GM21423 (cell line): ENCODE results near the gene EDEM1.
"Not testable (repeated sequence)": the region's sequence is repeated elsewhere in the genome, so short reads cannot be mapped to it uniquely, and the experiment has no call there.

Experiments used
- ATAC-seq: cut with Tn5 transposase; IDR thresholded peaks from one replicate; pipeline ENCODE4 v1.9.1; 2021; ENCODE audit warnings: mild to moderate bottlenecking, moderate library complexity; ENCODE audit not compliant: unreplicated experiment

EDEM1 gene

DNA sequence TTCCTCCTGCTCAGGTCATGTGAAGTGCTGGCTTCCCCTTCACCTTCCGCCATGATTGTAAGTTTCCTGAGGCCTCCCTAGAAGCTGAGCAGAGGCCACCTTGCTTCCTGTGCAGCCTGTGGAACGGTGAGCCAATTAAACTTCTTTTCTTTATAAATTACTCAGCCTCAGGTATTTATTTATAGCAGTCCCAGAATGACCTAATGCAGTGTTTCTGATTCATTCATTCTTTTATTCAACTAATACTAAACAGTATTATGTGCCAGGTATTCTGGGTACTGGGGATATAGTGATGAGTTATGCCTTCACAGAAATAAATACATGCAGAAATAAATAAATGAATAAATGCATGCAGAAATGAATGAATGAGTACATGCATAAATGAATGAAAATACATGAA is 41.9 kb downstream of the EDEM1 start:
- ATAC-seq, result no peak

DNA sequence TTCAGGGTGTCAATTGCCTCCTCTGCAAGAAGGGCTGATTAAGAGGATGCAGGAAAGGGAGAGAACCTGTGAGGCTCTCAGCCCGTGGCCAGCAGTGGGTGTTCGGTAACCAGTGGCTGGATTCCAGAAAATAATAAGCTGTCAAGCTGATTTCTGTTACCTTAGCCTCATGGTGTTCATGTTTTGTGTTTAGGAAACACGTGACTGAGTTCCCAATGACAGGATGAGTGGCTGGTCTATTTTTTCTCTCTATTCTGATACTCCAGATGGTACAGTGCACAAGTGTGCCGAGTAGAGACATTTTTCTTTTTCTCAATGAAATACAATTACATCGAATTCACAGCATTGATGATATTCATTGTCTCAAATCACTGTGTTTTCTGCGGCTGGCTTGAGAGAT is 43.6 kb downstream of the EDEM1 start:
- no peak for ATAC-seq

DNA sequence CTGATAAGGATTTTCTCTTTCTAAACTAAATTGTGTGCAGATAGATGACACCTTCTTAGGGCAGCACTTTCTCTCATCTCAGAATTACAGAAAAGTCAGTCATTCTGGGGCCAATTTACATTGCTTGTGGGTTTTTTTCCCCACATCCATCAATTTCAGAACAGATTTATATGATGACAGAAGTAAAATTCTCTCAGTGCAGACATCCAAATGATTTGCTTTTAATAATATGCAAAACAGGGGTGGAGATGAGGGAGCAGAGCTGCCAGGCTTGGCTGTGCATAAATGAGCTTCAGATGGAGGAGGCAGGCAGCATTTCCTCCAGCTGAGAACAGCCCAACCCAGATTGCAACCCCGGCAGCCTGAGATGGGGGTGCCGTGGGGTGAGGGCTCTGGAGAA is 44.0 kb downstream of the EDEM1 start:
- no peak for ATAC-seq

DNA sequence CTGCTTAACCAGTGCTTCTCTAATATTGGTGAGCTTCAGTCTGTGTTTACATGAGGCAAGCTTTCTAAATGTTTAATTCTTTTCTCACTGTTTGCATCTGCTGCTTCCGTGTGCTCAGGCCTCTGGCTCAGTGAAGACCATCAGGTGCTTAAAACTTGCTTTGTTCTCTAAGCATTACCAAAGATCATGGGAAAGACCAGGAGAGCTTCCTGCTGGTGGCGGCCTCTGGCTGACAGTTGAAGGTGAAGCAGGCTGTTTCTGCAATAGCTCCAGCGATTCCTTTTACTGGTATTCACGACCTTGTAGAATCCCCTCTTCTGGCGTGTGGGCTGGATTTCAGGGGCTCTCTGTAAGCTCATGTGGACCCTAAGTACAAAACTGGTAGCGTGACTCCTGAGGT is 45.1 kb downstream of the EDEM1 start:
- ATAC-seq, result no peak

- no peak for ATAC-seq
These were observed 45.5 kb downstream of the EDEM1 start for GRCh38 chr3:5233026-5233425.

DNA sequence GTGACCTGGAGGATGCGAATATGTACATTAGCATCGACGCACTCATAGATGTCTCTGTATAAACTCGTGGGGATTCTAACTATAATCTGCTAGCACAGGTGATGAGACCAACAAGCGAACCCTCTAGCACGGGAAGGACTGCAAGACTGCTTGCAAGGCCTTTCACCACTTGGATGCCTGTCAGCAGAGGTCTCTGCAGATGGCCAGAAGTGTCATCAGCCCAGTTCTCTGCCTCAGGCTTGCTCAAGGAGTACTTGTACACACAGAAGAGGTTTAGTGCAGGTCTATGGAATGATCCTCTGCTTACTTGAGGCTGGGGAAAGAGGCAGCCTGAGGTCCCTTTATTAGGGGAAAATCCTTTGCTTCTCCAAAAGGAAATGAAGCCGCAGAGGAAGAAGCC is 48.1 kb downstream of the EDEM1 start:
- ATAC-seq, result no peak

- ATAC-seq, result no peak
These were observed 51.0 kb downstream of the EDEM1 start for GRCh38 chr3:5238545-5238944.

GRCh38 chr3:5239602-5240001 is 52.1 kb downstream of the EDEM1 start:
- ATAC-seq, result no peak

- ATAC-seq, result no peak
These were observed 53.2 kb downstream of the EDEM1 start for GRCh38 chr3:5240740-5241139.

DNA sequence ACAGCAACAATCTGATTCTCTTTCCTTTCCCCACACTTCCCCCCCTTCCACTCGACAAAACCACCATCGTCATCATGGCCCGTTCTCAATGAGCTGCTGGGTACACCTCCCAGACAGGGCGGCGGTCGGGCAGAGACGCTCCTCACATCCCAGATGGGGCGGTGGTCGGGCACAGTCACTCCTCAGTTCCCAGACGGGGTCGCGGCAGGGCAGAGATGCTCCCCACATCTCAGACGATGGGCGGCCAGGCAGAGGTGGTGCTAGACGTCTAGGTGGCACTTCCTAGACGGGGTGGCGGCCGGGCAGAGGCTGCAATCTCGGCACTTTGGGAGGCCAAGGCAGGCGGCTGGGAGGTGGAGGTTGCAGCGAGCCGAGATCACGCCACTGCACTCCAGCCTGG is 55.3 kb downstream of the EDEM1 start:
- ATAC-seq, result not testable (repeated sequence)

DNA sequence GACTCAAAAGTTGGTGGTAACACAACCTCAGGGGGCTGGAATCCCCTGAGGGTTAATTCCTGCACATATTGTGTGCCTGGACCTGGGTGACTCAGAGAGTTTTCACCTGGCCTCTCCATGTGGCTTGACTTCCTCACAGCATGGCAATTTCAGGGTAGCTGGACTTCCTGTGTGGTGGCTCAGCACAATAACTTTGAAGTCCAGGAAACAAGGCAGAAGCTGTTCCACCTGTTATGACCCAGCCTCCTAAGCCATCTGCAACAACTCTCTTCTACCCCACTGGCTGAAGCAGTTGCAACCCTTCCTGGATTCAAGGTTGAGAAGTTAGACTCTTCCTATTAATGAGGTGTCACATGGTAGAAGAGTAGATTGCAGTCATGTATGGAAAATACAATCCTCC is 58.4 kb downstream of the EDEM1 start:
- no peak for ATAC-seq

- no peak for ATAC-seq
These were observed 61.3 kb downstream of the EDEM1 start for GRCh38 chr3:5248822-5249221.

DNA sequence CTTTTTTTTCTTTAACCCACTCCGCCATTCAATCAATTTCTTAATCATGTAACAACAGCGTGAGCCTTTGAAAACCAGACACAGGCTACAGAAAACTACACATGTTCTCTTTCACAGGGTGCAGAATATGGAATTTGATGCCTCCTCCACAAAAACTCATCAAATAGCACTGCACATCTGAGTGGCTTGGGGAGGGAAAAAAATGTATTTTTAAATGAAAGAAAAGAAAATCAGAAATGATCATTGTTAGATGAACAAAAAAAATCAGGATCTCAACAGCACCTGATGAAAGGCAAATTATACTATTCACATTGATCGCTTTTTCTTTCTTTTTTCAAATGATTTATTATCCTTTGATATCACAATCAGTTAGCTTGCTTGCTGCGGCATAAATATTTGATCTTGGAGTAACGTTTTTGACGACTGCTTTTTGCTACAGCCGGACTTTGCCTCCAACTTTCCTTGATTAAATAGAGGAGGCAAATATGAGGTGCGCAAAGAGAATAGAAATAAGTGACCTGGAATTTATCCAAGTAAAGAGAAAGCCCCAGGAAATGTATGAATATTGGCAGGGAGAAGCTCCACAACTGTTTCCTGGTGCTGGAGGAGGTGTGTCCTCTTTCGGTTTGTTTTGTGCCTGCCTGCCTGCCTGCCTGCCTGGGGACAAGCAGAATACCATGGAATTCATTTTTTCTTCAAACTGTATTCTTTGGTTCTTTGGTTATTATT is 63.1 kb downstream of the EDEM1 start:
- no peak for ATAC-seq

GRCh38 chr3:5251196-5251583 is 63.7 kb downstream of the EDEM1 start:
- ATAC-seq, result no peak

DNA sequence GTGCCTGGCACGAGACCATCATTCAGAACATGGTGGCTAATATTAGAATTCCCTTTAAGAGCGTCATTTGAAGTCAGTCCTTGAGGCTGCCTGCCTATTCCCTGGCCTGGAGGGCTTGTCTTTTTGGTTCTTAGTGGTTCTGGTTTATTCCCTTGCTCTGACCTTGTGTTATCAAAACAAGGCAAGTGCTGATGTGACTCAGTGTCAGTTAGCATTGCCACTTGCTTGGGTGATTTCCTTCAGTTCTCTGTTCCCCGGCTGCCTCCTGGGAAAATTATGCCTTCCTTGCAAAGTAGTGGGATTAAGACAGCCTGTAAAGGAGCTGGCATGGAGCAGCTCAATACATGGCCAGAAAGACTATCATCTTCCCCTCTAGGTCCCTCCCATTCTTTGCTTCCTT is 64.6 kb downstream of the EDEM1 start:
- no peak for ATAC-seq

GRCh38 chr3:5254281-5255048 is 67.0 kb downstream of the EDEM1 start:
- ATAC-seq, result no peak

GRCh38 chr3:5255404-5256344 is 68.2 kb downstream of the EDEM1 start:
- ATAC-seq, result no peak

DNA sequence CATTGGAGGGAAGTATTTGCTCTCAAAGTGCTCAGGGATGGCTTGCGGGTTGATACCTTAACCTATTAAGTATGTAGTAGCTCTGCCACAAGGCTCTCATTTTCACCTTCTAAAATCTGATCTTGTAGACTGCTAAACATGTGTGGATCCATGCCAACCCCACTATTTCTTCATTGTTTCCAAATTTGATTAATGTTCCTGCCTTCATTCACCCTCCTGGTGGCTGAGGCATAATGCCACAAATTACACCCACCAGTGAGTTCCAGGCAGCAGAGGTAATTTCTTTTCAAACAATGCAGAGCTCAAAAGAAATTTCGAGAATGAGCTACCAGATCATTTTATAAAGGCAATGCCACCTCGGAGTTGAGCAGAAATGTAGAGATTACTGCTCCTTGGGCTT is 71.0 kb downstream of the EDEM1 start:
- ATAC-seq, result no peak

- no peak for ATAC-seq
These were observed 73.5 kb downstream of the EDEM1 start for GRCh38 chr3:5260992-5261501.

DNA sequence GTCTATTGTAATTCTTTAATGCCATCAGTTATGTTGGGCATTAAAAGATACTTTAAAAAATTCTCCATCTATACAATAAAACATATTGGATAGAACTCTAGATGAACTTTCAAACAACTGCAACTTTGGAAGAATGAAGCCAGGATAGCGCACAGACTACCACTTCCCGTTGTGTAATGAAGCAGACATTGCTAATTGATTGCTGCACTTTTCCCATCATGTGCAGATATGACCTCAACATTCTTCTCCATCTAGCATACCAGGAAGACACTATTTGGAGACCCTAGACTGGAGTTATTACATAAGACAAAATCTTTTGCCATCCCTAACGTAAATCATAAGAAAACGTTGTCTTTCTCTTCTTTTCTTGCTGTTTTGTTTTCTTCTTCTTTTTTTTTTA is 75.0 kb downstream of the EDEM1 start:
- no peak for ATAC-seq

GRCh38 chr3:5264093-5264600 is 76.6 kb downstream of the EDEM1 start:
- ATAC-seq, result no peak
